CD8-positive, alpha-beta memory T cell (primary cell): ENCODE measurements around the gene TRIM8. TPM values are rescaled to one million over a fixed set of nuclear protein-coding genes. Genes with fewer than 3 reads are reported as not detected.

Experiments
- CTCF ChIA-PET: fragments of 350-600 bp; sonication (Branson Sonifier 250); formaldehyde crosslinking; loops from one replicate; lab custom pipeline; 2021; ENCODE audit warnings: antibody characterized with exemption; lab: Charles Lee
- POLR2A ChIA-PET: fragments of 350-600 bp; sonication (Branson Sonifier 250); formaldehyde crosslinking; loops from one replicate; lab custom pipeline; 2021; ENCODE audit warnings: antibody characterized with exemption; lab: Charles Lee
- DNase-seq, 5 donors: peaks; one replicate each; pipeline versions ENCODE4 v3.0.0 to v3.0.0-alpha.2; 2020 to 2022; ENCODE audit warnings: mixed read lengths in 1 of 5
- H3K27ac ChIP-seq: one replicate; pipeline ENCODE4 v1.7.0; 2013; ENCODE audit warnings: low read depth, mild to moderate bottlenecking, low read length, moderate library complexity
- H3K27me3 ChIP-seq: 2 replicates; pipeline ENCODE4 v1.7.0; 2013; ENCODE audit warnings: low read length, mild to moderate bottlenecking; ENCODE audit not compliant: insufficient read depth, poor library complexity, severe bottlenecking
- H3K36me3 ChIP-seq: 2 replicates; pipeline ENCODE4 v1.7.0; 2013; ENCODE audit warnings: mild to moderate bottlenecking, low read length, moderate library complexity; ENCODE audit not compliant: insufficient read depth
- H3K4me1 ChIP-seq: 2 replicates; pipeline ENCODE4 v1.7.0; 2013; ENCODE audit warnings: mild to moderate bottlenecking, low read length, moderate library complexity; ENCODE audit not compliant: insufficient read depth
- H3K4me3 ChIP-seq: 2 replicates; pipeline ENCODE4 v1.7.0; 2013; ENCODE audit warnings: mild to moderate bottlenecking, low read length
- H3K9me3 ChIP-seq: 2 replicates; pipeline ENCODE4 v1.7.0; 2013; ENCODE audit warnings: mild to moderate bottlenecking, low read length
- H3K27ac Mint-ChIP-seq, 8 donors: one replicate each; pipeline ENCODE4 v1.8.0; 2020 to 2021; ENCODE audit warnings: mixed read lengths in 8 of 8, mild to moderate bottlenecking in 6 of 8, inconsistent platforms in 3 of 8, moderate library complexity in 3 of 8
- H3K27me3 Mint-ChIP-seq, 2 donors: one replicate each; pipeline ENCODE4 v1.8.0; 2020 to 2021; ENCODE audit warnings: mixed read lengths in 2 of 2, mild to moderate bottlenecking in 1 of 2, moderate library complexity in 1 of 2
- H3K36me3 Mint-ChIP-seq, 3 donors: one replicate each; pipeline ENCODE4 v1.8.0; 2020 to 2021; ENCODE audit warnings: mixed read lengths in 3 of 3, inconsistent platforms in 1 of 3, mild to moderate bottlenecking in 1 of 3
- H3K4me1 Mint-ChIP-seq, 3 donors: one replicate each; pipeline ENCODE4 v1.8.0; 2020 to 2021; ENCODE audit warnings: mixed read lengths in 3 of 3, inconsistent platforms in 1 of 3, mild to moderate bottlenecking in 1 of 3
- H3K4me3 Mint-ChIP-seq, 7 donors: one replicate each; pipeline ENCODE4 v1.8.0; 2020 to 2021; ENCODE audit warnings: mixed read lengths in 7 of 7, mild to moderate bottlenecking in 6 of 7, moderate library complexity in 4 of 7, inconsistent platforms in 2 of 7
- H3K9me3 Mint-ChIP-seq, 5 donors: one replicate each; pipeline ENCODE4 v1.8.0; 2020 to 2022; ENCODE audit warnings: mixed read lengths in 5 of 5, mild to moderate bottlenecking in 3 of 5, moderate library complexity in 2 of 5, inconsistent platforms in 1 of 5
- polyA plus RNA-seq: library from polyadenylated mRNA; unstranded; fragments of 300-500 nt; fragmentation: Illumina TruSeq; gene quantifications from one replicate; pipeline ENCODE4 v1.2.3, GENCODE V29; 2021
- total RNA-seq, 2 experiments: library from RNA; stranded (reverse); gene quantifications; one replicate each; pipeline ENCODE4 v1.2.3, GENCODE V29; 2021

Gene TRIM8
- total and polyA plus RNA-seq, 3 experiments from 2014 or later: 63.9 to 74.5 (median 72.0) TPM

DNA sequence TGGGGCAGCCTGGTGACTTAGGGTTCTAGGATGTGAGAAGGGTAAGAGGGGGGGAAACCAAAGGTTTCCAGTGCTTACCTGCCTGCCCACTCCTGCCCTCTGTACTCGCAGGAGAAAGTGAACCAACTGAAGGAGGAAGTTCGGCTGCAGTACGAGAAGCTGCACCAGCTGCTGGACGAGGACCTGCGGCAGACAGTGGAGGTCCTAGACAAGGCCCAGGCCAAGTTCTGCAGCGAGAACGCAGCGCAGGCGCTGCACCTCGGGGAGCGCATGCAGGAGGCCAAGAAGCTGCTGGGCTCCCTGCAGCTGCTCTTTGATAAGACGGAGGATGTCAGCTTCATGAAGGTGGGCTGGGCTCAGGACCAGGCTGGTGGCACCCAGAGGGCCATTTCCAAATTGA, 10.7 kb downstream of the TRIM8 start:
- no peak overlapping the region for H3K27ac Mint-ChIP-seq
- H3K36me3 Mint-ChIP-seq: peaks cover 0 to 62% (median 2%) of the 10 kb centered on the region in 3 donors
- Histone ChIP-seq H3K4me3 (no peak overlapping the region), H3K9me3 (no peaks in the 10 kb centered on the region), H3K27me3 (no peaks in the 10 kb centered on the region), H3K4me1 (peaks cover 55% of the 10 kb centered on the region), H3K36me3 (peaks cover 21% of the 10 kb centered on the region), H3K27ac (no peak overlapping the region)
- POLR2A ChIA-PET: interaction anchor here (1.5 to 2.6 kb wide), 2 partner anchors 8 to 59 kb away, joined by 4 to 7 read pairs; partner anchors contain the start of gene ARL3
- DNase-seq: no peak
- H3K9me3 Mint-ChIP-seq: no peaks in the 10 kb centered on the region
- peaks cover 52 to 79% (median 57%) of the 10 kb centered on the region in 3 donors for H3K4me1 Mint-ChIP-seq
- no peaks in the 10 kb centered on the region for H3K27me3 Mint-ChIP-seq
- no peak overlapping the region for H3K4me3 Mint-ChIP-seq
- CTCF ChIA-PET: interaction anchor here (1.1 to 1.8 kb wide), 2 partner anchors 11 to 256 kb away, joined by 3 to 8 read pairs; partner anchors contain the start of gene TRIM8

DNA sequence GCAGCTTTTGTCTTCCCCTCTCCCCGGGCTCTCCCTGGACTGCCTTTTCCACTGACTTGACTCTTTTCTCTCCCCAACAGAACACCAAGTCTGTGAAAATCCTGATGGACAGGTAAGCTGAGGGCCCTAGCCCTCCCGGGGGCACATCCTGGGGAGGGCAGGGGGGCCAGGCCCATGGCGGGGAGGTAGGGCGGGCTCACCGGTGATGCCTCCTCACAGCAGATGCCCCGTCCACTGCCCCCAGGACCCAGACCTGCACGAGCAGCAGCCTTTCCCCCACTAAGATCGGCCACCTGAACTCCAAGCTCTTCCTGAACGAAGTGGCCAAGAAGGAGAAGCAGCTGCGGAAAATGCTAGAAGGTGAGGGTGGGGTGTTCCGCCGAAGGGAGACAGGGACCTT, 11.7 kb downstream of the TRIM8 start:
- H3K4me1 ChIP-seq: peaks cover 55% of the 10 kb centered on the region

DNA sequence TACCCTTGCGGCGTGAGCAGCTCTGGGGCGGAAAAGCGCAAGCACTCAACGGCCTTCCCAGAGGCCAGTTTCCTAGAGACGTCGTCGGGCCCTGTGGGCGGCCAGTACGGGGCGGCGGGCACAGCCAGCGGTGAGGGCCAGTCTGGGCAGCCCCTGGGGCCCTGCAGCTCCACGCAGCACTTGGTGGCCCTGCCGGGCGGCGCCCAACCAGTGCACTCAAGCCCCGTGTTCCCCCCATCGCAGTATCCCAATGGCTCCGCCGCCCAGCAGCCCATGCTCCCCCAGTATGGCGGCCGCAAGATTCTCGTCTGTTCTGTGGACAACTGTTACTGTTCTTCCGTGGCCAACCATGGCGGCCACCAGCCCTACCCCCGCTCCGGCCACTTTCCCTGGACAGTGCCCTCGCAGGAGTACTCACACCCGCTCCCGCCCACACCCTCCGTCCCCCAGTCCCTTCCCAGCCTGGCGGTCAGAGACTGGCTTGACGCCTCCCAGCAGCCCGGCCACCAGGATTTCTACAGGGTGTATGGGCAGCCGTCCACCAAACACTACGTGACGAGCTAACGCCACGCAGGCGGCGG, 12.6 kb downstream of the TRIM8 start:
- ChIA-PET POLR2A (interaction anchor here (0.8 to 2.6 kb wide), 2 partner anchors 10 to 12 kb away, joined by 7 to 8 read pairs; no protein-coding TSS in a partner anchor), CTCF (interaction anchor here (2.1 kb wide), 1 partner anchor 14 kb away, joined by 5 read pairs; no protein-coding TSS in a partner anchor)
- H3K9me3 Mint-ChIP-seq: no peaks in the 10 kb centered on the region
- peaks cover 54% of the 10 kb centered on the region for H3K4me1 ChIP-seq
- no peak overlapping the region for H3K4me3 Mint-ChIP-seq
- H3K27ac ChIP-seq: no peak overlapping the region
- H3K27me3 Mint-ChIP-seq: no peaks in the 10 kb centered on the region
- H3K4me1 Mint-ChIP-seq: peaks cover 49 to 79% (median 54%) of the 10 kb centered on the region in 3 donors
- no peaks in the 10 kb centered on the region for H3K9me3 ChIP-seq
- H3K36me3 Mint-ChIP-seq: peaks cover 0 to 62% (median 2%) of the 10 kb centered on the region in 3 donors
- DNase-seq: no peak
- H3K36me3 ChIP-seq: peaks cover 21% of the 10 kb centered on the region
- H3K27ac Mint-ChIP-seq: peak overlapping the region in 3 of 8 donors; percentile 22 to 87 (median 58)
- no peaks in the 10 kb centered on the region for H3K27me3 ChIP-seq
- H3K4me3 ChIP-seq: no peak overlapping the region

More for the DNA sequence above, 11.7 kb downstream of the TRIM8 start:
- Mint-ChIP-seq H3K27ac (peak overlapping the region in 3 of 8 donors; percentile 11 to 72 (median 29)), H3K27me3 (no peaks in the 10 kb centered on the region), H3K4me3 (no peak overlapping the region), H3K9me3 (no peaks in the 10 kb centered on the region), H3K36me3 (peaks cover 0 to 62% (median 2%) of the 10 kb centered on the region in 3 donors), H3K4me1 (peaks cover 50 to 79% (median 55%) of the 10 kb centered on the region in 3 donors)
- Histone ChIP-seq H3K27ac (no peak overlapping the region), H3K27me3 (no peaks in the 10 kb centered on the region), H3K9me3 (no peaks in the 10 kb centered on the region), H3K36me3 (peaks cover 21% of the 10 kb centered on the region), H3K4me3 (no peak overlapping the region)
- DNase-seq: no peak
- ChIA-PET CTCF (interaction anchor here (2.1 kb wide), 1 partner anchor 14 kb away, joined by 5 read pairs; no protein-coding TSS in a partner anchor), POLR2A (interaction anchor here (0.8 to 2.6 kb wide), 3 partner anchors 10 to 58 kb away, joined by 4 to 8 read pairs (median 7); partner anchors contain the start of gene ARL3)

DNA sequence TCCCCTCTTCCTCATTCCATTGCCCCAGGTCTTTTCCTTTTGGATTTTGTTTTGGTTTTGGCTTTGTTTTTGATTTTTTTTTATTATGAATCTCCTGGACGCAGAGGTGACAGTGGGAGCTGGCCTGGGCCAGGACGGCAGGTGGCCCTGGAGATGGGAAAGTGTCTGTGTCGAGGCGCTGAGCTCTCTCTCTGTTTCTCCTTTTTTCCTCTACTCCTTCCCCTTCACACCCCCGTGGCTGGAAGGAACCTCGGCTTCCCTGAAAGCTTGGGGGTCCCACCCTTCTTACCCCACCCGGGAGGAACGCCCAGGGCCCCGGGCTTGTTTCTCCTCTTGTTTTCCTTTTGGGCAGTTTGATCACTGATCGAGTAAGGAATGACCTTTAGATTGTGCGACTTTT, 13.2 kb downstream of the TRIM8 start:
- Mint-ChIP-seq H3K4me3 (no peak overlapping the region), H3K4me1 (peaks cover 43 to 74% (median 49%) of the 10 kb centered on the region in 3 donors), H3K27me3 (no peaks in the 10 kb centered on the region), H3K9me3 (no peaks in the 10 kb centered on the region), H3K36me3 (peaks cover 0 to 57% (median 2%) of the 10 kb centered on the region in 3 donors), H3K27ac (peak overlapping the region in 5 of 8 donors; percentile 58 to 87 (median 74))
- Histone ChIP-seq H3K27me3 (no peaks in the 10 kb centered on the region), H3K36me3 (peaks cover 21% of the 10 kb centered on the region), H3K9me3 (no peaks in the 10 kb centered on the region), H3K4me3 (no peak overlapping the region), H3K27ac (no peak overlapping the region), H3K4me1 (peaks cover 50% of the 10 kb centered on the region)
- POLR2A ChIA-PET: no interaction called here
- no peak for DNase-seq
- CTCF ChIA-PET: interaction anchor here (2.1 kb wide), 1 partner anchor 13 kb away, joined by 5 read pairs; no protein-coding TSS in a partner anchor

DNA sequence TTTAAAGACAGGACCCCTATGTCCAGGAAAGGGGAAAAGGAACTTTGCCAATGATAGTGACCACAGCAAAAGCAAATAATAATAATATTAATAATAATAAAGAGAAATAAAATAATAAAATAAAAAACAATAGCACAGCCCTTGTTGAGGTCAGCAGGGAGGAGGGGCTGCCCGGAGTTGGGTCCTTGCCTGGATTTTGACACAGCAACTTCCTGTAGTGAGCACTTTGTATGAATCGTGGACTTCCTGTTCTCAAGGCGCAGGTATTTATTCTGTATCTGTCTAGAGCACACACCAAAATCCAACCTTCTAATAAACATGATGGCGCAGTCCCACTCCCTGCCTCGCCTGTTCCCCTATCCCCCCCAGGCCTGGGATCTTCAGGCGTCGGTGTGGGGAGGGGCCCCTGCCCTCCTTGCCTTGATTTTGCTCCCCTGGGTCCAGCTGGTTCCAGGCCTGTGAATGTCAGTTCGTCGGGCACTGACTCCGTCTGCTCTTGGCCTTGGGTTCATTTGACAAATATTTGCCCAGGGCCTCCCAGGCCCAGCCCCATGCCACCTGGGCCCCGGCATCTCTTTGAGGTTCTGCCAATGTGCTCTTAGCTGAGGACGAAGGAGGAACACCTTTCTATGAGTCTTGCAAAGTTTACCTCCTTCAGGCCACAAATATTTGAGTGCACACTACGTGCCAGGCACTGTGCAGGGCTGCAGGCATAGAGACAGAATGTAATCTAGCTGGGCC, 13.9 kb downstream of the TRIM8 start:
- H3K36me3 ChIP-seq: peaks cover 21% of the 10 kb centered on the region
- CTCF ChIA-PET: interaction anchor here (1.0 to 2.1 kb wide), 4 partner anchors 11 to 20 kb away, joined by 3 to 8 read pairs (median 4); no protein-coding TSS in a partner anchor
- H3K27me3 ChIP-seq: no peaks in the 10 kb centered on the region
- no peak for DNase-seq
- Mint-ChIP-seq H3K36me3 (peaks cover 0 to 51% (median 2%) of the 10 kb centered on the region in 3 donors), H3K27me3 (no peaks in the 10 kb centered on the region), H3K27ac (peak overlapping the region; percentile 41 to 95 (median 80)), H3K9me3 (no peaks in the 10 kb centered on the region), H3K4me1 (peaks cover 38 to 67% (median 42%) of the 10 kb centered on the region in 3 donors), H3K4me3 (peak overlapping the region in 2 of 7 donors; percentile 13 to 28)
- peaks cover 42% of the 10 kb centered on the region for H3K4me1 ChIP-seq
- H3K4me3 ChIP-seq: no peak overlapping the region
- POLR2A ChIA-PET: interaction anchor here (0.8 to 4.2 kb wide), 3 partner anchors 11 to 16 kb away, joined by 3 to 51 read pairs (median 3); partner anchors contain the start of gene TRIM8
- no peak overlapping the region for H3K27ac ChIP-seq
- H3K9me3 ChIP-seq: no peaks in the 10 kb centered on the region

DNA sequence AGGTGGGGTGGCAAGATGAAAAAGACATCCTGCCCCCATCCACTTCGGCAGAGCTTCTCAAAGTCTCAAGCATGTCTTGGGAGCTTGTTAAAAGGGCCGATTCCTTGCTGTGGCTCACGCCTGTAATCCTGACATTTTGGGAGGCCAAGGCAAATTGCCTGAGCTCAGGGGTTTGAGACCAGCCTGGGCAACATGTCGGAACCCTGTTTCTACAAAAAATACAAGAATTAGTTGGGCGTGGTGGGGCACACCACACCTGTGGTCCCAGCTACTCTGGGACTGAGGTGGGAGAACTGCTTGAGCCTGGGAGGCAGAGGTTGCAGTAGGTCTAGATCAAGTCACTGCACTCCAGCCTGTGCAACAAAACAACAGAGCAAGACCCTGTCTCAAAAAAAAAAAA, 14.5 kb downstream of the TRIM8 start:
- Mint-ChIP-seq H3K27me3 (no peaks in the 10 kb centered on the region), H3K9me3 (no peaks in the 10 kb centered on the region), H3K36me3 (peaks cover 0 to 45% (median 2%) of the 10 kb centered on the region in 3 donors), H3K27ac (peak overlapping the region in 6 of 8 donors; percentile 39 to 95 (median 76)), H3K4me3 (peak overlapping the region in 1 of 7 donors; percentile 28), H3K4me1 (peaks cover 31 to 60% (median 36%) of the 10 kb centered on the region in 3 donors)
- ChIA-PET CTCF (interaction anchor here (1.0 to 2.0 kb wide), 3 partner anchors 11 to 20 kb away, joined by 3 to 8 read pairs (median 3); no protein-coding TSS in a partner anchor), POLR2A (interaction anchor here (0.8 to 4.2 kb wide), 3 partner anchors 11 to 17 kb away, joined by 3 to 51 read pairs (median 3); partner anchors contain the start of gene TRIM8)
- Histone ChIP-seq H3K9me3 (no peaks in the 10 kb centered on the region), H3K4me1 (peaks cover 36% of the 10 kb centered on the region), H3K4me3 (no peak overlapping the region), H3K27me3 (no peaks in the 10 kb centered on the region), H3K36me3 (peaks cover 16% of the 10 kb centered on the region), H3K27ac (no peak overlapping the region)
- no peak for DNase-seq

DNA sequence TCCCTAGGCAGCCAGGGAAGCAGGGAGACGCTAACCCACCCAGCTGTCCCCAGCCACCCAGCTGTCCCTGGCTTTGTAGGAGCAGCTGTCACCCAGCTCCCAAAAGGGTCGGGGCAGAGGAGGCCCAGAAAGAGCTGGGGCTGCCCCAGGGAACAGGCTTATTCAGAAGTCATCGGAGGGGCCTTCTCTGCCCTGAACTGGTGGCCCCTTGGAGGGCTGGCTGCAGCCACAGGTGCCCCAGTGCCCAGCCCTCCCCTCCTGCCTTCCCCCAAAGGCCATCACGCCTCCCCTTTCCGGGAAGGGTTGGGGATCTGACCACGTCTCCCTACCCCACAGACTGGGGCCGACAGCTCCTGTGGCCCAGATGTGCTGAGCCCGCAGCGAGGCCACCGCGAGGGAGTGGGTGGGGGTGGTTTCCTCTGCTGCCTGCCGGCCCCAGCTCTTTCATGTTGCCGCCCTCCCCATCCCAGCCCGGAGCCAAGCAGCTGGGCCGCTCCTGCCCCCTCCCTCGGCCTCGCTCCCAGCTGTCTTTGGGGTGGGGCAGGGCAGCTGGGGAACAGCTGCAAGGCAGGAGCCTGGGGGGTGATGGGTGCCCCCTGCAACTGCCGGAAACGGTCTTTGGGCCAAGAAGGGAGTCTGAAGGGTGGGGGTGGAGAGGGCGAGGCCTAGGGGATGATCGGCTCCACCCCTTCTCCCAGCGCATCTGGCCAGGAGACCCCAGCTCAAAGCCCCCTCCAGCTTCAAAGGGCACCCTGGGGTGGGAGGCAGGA, 16.8 kb downstream of the TRIM8 start:
- DNase-seq: peak; percentile 41 to 75 (median 53)
- ChIA-PET CTCF (interaction anchor here (0.7 to 2.4 kb wide), 4 partner anchors 9 to 49 kb away, joined by 3 to 12 read pairs (median 8); partner anchors contain the start of gene TRIM8), POLR2A (interaction anchor here (0.7 to 4.2 kb wide), 7 partner anchors 9 to 88 kb away, joined by 5 to 51 read pairs (median 9); partner anchors contain the start of genes ARL3, SFXN2 and TRIM8)
- Histone ChIP-seq H3K36me3 (peaks cover 5% of the 10 kb centered on the region), H3K27ac (no peak overlapping the region), H3K27me3 (no peaks in the 10 kb centered on the region), H3K4me1 (peaks cover 34% of the 10 kb centered on the region), H3K9me3 (no peaks in the 10 kb centered on the region), H3K4me3 (peak overlapping the region; percentile 29)
- no peaks in the 10 kb centered on the region for H3K27me3 Mint-ChIP-seq
- H3K36me3 Mint-ChIP-seq: peaks cover 0 to 24% (median 2%) of the 10 kb centered on the region in 3 donors
- H3K27ac Mint-ChIP-seq: peak overlapping the region; percentile 75 to 94 (median 84)
- peaks cover 27 to 42% (median 34%) of the 10 kb centered on the region in 3 donors for H3K4me1 Mint-ChIP-seq
- H3K9me3 Mint-ChIP-seq: no peaks in the 10 kb centered on the region
- H3K4me3 Mint-ChIP-seq: peak overlapping the region; percentile 3 to 80 (median 71)
